T1000 (cell line): ENCODE results near the gene ANTXRL.
"Not testable (repeated sequence)": the region's sequence is repeated elsewhere in the genome, so short reads cannot be mapped to it uniquely, and the experiment has no call there.

Experiments
- DNase-seq: peaks from one replicate; lab custom pipeline; 2025; ENCODE audit warnings: mixed read lengths; lab: John Stamatoyannopoulos, UW

Gene ANTXRL

GRCh38 chr10:46273506-46274477 is 13.0 kb upstream of the ANTXRL start:
- DNase-seq: no peak

GRCh38 chr10:46277840-46278239 is 9.0 kb upstream of the ANTXRL start:
- DNase-seq: no peak

- DNase-seq: not testable (repeated sequence)
Measured at GRCh38 chr10:46282421-46282831, 4.4 kb upstream of the ANTXRL start.

GRCh38 chr10:46282842-46283574 is 3.8 kb upstream of the ANTXRL start:
- no peak for DNase-seq

- no peak for DNase-seq
Measured at GRCh38 chr10:46283580-46284285, 3.1 kb upstream of the ANTXRL start.

GRCh38 chr10:46284286-46285229 is 2.2 kb upstream of the ANTXRL start:
- DNase-seq: peak; percentile 59

GRCh38 chr10:46285300-46285699 is 1.5 kb upstream of the ANTXRL start:
- DNase-seq: no peak

- no peak for DNase-seq
Measured at GRCh38 chr10:46285966-46286620, 704 bp upstream of the ANTXRL start.

- no peak for DNase-seq
Measured at GRCh38 chr10:46287846-46288477, 1.2 kb downstream of the ANTXRL start.

- DNase-seq: no peak
Measured at GRCh38 chr10:46288601-46289206, 1.9 kb downstream of the ANTXRL start.

GRCh38 chr10:46289209-46289810 is 2.5 kb downstream of the ANTXRL start:
- no peak for DNase-seq

- no peak for DNase-seq
Measured at GRCh38 chr10:46290101-46290886, 3.5 kb downstream of the ANTXRL start.

GRCh38 chr10:46291817-46292572 is 5.2 kb downstream of the ANTXRL start:
- DNase-seq: no peak

GRCh38 chr10:46292573-46293023 is 5.8 kb downstream of the ANTXRL start:
- DNase-seq: no peak

- DNase-seq: no peak
Measured at GRCh38 chr10:46293228-46293627, 6.4 kb downstream of the ANTXRL start.

- no peak for DNase-seq
Measured at GRCh38 chr10:46293832-46294640, 7.2 kb downstream of the ANTXRL start.
